GM21367 (cell line): ENCODE data around the gene ALAS1.

Source experiments
- ATAC-seq: cut with Tn5 transposase; IDR thresholded peaks from one replicate; pipeline ENCODE4 v1.9.1; 2021; ENCODE audit not compliant: unreplicated experiment

ALAS1 gene

DNA sequence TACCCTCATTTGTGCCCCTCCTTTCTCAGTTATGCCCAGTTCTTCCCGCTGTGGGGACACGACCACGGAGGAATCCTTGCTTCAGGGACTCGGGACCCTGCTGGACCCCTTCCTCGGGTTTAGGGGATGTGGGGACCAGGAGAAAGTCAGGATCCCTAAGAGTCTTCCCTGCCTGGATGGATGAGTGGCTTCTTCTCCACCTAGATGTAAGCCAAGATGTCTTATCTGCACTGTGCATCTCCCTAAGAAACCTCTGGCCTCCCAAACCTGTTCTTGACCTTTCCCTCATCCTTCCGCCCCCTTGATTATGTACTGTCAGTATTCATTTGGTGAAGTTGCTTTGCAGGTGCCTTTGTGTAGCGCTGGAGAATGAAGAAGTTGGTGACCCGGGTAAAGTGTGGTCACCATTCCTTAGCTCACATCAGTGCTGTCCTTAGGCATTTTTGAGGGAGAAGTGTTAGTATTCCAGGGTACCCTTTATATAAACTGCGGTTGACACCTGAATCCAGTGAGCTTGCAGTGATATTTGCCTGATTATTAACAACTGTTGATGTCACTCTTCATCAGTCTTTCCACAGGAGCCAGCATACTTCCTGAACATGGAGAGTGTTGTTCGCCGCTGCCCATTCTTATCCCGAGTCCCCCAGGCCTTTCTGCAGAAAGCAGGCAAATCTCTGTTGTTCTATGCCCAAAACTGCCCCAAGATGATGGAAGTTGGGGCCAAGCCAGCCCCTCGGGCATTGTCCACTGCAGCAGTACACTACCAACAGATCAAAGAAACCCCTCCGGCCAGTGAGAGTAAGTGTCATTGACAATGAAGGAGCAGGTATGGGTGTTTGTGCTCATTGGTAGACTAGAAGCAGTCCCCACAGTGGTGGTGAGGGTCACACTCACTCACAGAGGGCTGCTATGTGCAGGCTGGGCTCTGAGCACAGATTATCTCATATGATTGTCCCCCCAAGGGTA is 966 bp downstream of the ALAS1 start:
- no peak for ATAC-seq

DNA sequence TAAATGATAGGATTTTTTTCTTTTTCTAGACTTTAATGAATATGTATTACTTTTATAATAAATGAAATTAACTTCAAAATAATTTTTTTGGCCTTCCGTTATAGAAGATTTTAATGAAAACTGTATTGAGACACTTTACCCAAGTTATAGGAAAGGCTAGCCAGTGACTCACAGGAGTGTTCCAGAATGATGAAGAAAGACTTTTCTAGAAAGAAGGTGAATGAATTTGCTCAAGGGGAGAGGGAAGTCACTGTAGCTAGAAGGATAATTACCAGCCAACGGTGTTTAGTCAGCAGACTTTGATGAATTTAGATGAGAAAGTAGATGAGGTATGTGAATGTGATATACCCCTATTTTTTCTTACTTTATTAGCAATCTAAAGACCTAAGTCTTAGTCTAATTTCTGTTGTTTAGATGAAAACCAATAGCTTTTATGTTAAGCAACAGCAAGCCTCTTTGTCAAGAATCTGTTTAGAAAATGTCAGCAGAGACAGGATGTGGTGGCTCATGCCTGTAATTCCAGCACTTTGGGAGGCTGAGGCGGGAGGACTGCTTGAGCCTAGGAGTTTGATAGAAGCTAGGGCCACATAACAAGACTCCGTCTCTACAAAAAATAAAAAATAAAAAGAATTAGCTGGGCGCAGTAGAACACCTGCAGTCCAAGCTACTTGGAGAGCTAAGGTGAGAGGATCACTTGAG is 3.2 kb downstream of the ALAS1 start:
- no peak for ATAC-seq

DNA sequence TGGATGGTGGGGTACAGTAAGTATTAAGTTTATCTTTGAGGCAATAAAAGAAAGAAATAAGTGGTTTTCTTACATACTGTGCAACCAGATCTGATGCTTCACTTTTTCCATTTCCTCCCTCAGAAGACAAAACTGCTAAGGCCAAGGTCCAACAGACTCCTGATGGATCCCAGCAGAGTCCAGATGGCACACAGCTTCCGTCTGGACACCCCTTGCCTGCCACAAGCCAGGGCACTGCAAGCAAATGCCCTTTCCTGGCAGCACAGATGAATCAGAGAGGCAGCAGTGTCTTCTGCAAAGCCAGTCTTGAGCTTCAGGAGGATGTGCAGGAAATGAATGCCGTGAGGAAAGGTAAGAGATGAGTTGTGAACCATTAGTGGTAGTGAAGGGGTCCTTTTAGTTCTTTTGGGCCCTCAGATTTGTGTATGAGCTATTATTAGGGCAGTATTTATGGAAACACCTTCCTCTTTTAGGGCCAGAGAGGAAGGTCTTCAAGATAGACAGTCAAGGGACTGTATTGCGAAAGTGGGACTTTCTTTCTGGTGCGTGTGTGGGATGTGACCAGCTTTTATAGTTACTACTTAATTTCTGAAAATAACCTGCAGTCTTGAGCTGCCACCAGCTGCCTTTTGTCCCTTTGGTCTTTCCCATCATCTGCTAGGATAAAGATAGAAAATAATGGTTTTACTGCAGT is 4.6 kb downstream of the ALAS1 start:
- ATAC-seq = no peak

DNA sequence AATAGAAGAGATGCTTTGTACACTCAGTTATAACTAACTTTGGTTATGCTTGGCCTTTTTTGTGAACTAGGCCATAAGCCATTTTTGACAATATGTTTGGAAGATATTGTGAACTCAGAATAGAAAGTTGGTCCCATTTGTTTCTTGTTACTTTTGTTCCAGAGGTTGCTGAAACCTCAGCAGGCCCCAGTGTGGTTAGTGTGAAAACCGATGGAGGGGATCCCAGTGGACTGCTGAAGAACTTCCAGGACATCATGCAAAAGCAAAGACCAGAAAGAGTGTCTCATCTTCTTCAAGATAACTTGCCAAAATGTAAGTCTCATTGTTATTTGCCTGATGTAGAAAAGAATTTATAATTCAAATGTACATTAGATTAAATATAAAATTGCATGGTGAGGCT is 5.7 kb downstream of the ALAS1 start:
- ATAC-seq = no peak

DNA sequence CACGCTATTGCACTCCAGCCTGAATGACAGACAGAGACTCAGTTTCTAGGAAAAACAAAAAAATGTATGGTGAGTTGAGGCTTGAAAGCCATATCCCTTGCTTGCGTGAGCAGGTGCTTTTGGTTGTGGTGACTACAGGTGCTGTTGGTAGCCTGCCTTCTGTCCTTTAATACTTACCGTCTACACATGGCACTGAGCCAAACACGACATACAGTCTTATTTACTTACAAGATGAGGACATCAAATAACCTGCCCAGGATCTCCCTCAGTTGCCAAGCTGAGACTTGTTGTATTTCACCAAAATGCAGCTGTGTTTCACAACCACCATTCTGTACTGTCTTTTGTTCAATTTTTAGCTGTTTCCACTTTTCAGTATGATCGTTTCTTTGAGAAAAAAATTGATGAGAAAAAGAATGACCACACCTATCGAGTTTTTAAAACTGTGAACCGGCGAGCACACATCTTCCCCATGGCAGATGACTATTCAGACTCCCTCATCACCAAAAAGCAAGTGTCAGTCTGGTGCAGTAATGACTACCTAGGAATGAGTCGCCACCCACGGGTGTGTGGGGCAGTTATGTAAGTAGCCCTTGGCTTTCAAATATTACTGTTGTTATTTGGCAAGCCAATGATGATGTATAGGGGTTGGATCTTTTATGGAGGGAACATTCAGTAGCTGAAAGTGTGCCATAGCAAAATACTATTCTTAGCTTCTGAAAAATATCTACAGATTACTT is 6.5 kb downstream of the ALAS1 start:
- ATAC-seq = no peak

DNA sequence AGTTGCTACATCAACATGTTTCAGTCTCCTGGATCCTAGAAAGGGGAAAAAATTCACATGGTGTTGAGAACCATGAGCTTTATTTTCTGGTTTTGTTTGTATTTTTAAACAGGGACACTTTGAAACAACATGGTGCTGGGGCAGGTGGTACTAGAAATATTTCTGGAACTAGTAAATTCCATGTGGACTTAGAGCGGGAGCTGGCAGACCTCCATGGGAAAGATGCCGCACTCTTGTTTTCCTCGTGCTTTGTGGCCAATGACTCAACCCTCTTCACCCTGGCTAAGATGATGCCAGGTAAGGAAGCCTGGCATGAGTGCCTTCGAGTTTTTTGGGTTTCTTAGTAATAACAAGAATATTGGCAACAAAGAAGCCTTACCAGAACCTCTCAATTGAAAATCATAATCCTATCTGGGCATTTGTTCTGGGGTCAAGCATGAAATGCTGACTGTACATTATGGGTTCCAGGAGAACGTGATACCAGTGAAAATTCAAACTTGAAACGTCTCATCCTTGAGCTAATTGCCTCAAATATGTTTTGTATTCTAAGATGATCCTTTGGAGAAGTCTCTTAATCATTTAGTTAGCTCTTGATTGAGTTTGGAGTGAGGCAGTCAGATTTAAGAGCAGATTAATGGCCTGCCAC is 7.9 kb downstream of the ALAS1 start:
- ATAC-seq = no peak

DNA sequence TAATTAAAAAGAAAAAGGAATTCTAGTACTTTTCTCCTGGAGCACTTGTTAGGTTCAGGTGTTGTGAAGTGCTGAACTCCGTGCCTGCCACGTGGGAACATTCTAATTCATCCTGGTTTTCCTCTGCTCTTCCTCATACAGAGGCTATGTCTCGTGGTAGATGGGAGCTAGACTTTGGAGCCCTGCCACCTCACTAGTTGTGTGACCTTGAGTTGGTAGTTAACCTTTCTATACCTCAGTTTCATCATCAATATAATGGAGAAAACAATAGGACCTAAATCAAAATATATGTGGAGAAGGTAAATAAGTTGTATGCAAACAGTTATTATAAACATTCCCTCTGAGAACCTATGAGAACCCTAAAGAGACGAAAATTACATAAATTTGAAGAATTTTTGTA is 10.6 kb downstream of the ALAS1 start:
- no peak for ATAC-seq

DNA sequence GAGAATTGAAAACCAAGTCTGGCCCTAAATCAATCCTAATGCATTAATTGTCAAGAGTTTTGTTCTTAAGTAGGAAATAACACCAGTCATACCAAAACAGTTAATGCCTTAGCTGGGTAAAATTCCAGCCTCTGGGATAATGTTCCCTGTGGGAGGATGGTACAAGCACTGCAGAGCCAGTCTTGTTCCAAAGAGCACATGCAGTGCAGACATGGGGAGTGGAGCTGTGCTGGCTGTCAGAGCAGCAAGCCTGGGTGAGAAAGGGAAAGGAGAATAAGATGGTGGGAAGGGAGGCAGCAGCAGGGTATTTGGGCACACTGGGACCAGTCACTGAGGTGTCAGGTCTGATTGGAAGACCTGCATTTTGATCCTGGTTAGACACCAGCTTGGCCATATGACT is 12.1 kb downstream of the ALAS1 start:
- no peak for ATAC-seq

DNA sequence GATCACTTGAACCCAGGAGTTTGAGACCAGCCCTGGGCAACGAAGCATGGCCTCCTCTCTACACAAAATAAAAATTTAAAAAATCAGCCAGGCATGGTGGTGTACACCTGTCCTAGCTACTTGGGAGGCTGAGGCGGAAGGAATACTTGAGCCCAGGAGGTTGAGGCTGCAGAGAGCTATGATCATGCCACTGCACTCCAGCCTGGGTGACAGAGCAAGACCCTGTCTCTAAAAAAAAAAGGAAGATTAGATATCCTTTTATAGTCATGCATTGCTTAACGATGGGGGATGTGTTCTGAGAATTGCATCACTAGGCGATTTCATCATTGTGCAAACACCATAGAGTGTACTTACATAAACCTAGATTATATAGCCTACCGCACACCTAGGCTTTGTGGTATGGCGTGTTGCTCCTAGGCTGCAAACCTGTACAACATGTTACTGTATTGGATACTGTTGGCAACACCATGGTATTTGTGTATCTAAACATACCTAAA is 12.6 kb downstream of the ALAS1 start:
- no peak for ATAC-seq

DNA sequence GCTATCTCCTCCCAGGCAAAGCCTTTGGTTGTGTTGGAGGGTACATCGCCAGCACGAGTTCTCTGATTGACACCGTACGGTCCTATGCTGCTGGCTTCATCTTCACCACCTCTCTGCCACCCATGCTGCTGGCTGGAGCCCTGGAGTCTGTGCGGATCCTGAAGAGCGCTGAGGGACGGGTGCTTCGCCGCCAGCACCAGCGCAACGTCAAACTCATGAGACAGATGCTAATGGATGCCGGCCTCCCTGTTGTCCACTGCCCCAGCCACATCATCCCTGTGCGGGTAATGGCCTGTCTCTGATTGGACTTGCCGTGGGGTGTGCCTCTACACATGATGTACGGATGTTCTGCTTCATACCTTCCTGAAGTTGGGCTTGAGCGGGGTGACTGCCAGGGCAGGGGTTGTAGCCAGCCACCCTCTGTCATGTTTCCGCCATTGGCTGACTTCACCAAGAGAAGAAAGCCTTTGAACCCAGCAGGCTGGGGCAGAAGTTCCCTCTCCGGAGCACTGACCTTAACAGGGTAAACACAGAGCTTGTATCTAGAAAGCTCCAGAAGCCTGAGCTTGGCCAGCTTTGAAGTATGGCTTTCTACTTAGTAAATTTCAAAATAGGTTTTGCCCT is 13.4 kb downstream of the ALAS1 start:
- no peak for ATAC-seq

DNA sequence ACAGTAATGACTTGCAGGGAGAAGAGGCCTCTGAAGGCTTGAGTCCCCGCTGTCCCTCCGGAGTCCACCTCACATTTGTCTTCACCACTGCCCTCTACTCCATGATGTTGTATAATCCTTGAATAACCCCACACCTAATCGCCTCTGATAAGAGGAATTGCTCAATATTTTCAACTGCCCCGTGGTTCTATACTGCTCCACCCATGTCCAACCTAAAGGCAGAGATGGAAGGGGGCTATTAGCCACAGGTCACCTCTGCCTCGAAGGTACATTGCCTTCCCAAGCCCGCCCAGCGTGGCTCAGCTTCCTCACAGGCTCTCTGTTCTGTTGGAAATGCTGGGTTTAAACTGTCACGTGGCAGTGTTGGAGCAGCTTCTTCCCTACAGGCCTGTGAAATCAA is 15.0 kb downstream of the ALAS1 start:
- ATAC-seq = no peak

DNA sequence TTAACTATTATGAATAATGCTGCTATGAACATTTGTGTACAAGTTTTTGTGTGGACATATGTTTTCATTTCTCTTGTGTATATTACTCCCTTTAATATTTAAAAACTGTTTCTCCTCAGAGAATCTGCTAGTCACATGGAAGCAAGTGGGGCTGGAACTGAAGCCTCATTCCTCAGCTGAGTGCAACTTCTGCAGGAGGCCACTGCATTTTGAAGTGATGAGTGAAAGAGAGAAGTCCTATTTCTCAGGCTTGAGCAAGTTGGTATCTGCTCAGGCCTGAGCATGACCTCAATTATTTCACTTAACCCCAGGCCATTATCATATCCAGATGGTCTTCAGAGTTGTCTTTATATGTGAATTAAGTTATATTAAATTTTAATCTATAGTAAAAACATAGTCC is 15.9 kb downstream of the ALAS1 start:
- no peak for ATAC-seq

DNA sequence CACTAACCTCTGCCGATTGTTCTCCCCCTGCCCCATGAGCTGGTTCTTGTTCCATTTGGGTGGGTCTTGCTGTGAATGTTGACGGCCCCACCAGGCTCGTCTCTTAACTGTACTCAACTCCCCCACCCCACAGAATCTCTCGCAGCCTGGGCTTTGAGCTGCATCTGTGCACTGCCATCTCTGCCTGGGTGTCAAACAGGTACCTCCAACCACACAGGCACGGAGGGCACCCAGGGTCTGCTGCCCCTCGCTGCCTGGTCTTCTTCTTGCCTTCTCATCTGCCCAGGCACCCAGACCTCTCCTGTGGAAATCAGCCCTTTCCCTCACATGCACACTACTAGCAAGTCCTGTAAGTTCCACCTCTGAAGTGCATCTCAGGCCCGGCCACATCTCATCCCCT is 17.4 kb downstream of the ALAS1 start:
- ATAC-seq = no peak

DNA sequence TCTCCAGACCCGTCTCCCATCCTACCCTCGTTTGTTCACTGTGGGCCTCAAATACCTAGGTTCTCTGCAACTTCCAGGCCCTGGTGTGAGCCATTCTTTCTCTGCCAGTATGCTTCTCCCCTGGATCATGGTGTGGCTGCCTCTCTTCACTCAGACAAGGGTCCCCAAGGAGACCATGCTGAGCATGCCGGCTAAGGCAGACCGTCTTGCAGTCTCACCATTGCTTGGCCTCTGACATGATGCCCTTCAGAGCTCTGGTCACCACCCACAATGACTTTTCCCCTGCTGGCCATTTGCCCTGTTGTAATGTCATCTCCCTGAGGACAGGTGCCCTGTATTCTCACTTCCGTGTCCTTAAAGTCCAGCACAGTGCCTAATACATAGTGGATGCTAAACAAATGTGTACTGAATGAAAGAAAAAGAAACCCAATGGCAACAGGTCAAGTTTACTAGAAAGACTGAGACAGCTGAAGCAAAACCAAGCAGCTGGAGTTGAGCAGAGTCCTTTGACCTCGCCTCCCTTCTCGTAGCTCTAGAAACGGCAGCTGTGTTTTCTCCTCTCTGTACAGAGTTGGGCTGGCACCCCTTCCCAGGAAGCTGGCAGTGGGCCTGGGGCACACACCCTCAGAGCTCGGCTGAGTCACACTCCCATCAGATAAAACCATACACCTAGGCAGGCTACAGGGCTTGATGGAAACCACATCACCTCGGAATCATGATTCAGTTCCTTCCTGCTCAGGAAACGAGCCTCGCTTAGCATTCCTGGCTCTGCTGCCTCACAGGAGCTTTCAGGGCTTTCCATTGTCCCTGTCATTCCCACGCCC is 18.8 kb downstream of the ALAS1 start:
- ATAC-seq = no peak

DNA sequence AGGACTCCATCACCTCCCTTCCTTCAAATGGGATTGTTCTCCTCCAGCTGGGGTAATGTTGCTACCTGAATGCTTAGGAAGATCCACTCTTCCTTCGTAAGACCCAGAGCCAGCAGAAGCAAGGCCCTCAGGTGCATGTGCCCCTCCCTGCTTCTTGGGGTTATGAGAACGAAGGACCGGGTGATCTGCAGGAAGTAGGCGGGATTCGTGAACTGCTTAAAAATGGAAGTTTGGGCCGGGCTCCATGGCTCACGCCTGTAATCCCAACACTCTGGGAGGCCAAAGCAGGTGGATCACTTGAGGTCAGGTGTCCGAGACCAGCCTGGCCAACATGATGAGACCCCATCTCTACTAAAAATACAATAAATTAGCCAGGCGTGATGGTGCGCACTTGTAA is 19.4 kb downstream of the ALAS1 start:
- no peak for ATAC-seq

DNA sequence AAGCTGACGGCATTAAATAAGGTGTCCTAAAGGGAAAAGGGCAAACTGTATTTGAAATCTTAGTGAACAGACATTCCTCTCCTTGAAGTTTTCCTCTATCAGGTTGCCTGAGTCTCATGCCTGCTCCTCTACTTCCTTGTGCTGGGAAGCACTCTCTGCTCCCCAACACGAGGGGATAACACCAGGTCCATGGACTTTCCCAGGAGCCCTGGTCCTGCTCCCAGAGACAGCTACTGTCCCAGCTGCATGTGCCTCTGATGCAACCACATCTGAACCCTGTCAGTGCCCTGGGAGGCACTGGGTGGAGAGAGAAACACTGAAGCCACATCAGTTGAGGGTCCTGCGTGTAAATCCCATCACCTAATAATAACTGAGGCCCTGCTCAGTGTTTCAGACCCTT is 20.1 kb downstream of the ALAS1 start:
- no peak for ATAC-seq

DNA sequence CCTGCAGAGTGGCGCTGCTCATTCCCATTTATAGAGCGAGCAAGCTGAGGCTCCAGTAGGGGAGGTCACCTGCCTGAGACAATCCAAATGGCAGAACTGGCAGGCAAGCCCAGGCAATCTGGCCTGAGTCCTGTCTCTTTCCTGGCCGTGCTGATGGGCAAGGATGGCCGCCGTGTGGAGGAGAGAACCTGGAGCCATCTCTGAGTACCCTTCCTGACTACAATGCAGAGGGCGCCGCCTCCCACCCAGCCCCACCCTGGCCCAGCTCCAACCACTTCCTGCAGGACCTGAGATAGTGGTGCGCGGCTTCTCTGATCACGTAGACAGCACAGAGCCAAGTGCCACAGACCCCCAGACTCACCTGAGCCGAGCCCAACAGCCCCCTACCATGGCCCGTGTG is 20.5 kb downstream of the ALAS1 start:
- ATAC-seq = no peak

DNA sequence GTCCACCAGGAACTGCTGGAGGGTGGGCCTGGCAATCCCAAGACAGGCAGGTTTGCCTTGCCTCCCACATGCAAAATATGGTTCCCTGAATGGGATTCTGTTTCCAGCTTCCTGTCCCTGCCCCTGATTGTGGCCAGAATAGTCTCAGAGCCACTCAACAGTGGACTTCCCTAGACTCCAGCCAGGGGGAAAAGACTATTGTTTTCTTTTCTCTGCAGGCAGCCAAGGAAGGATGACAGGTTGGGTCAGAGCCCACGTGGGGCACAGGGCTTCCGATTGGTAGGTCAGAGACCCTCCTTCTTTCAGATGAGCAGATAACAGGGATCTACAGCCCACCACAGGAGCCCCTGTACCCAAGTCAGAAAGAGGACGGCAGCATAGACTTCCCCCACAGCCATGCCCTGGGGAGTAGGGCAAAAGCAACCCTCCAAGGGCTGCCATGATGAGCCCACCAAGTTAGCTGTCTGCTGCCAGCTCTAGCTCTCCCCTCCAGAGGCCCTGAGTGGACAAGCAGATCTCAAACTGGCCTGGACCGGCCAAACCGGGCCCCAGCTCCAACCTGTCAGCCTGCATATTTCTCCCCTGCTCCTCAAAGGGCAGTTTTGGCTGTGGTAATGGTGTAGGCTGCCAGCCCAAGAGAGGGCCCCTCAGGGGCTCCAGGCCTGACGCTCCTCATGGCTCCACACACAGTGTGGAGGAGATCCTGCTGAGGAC is 21.1 kb downstream of the ALAS1 start:
- ATAC-seq = no peak
